Astrocyte (in vitro differentiated cells and primary cell): Measurements from ENCODE around the gene CDON. TPM values are rescaled to one million over a fixed set of nuclear protein-coding genes. Genes with fewer than 3 reads are reported as not detected.
A peak's percentile ranks its signal among the peaks of the same experiment; 100 is the strongest.

ENCODE experiments used
- DNase-seq: peaks from one replicate; pipeline ENCODE4 v3.0.0-alpha.2; 2010; ENCODE audit warnings: low read depth
- FAIRE-seq: peaks from 2 replicates; lab custom pipeline; 2011; peaks lifted over from hg19 to GRCh38; lab: Jason Lieb, UNC
- H2AFZ ChIP-seq: 2 replicates; pipeline ENCODE4 v1.6.0; 2012; ENCODE audit warnings: low read depth, low read length, inconsistent platforms
- H3K27ac ChIP-seq: 2 replicates; pipeline ENCODE4 v1.5.1; 2011; ENCODE audit warnings: low read depth, low read length, inconsistent platforms
- H3K27me3 ChIP-seq: 2 replicates; pipeline ENCODE4 v1.6.0; 2011; ENCODE audit warnings: low read length, inconsistent platforms; ENCODE audit not compliant: insufficient read depth
- H3K36me3 ChIP-seq: 2 replicates; pipeline ENCODE4 v1.5.1; 2011; ENCODE audit warnings: low read length, inconsistent platforms; ENCODE audit not compliant: insufficient read depth
- H3K4me1 ChIP-seq: 2 replicates; pipeline ENCODE4 v1.5.1; 2011; ENCODE audit warnings: low read length, inconsistent platforms; ENCODE audit not compliant: insufficient read depth
- H3K4me2 ChIP-seq: 2 replicates; pipeline ENCODE4 v1.6.0; 2012; ENCODE audit warnings: low read length, inconsistent platforms
- H3K4me3 ChIP-seq: 2 replicates; pipeline ENCODE4 v1.5.1; 2011; ENCODE audit warnings: low read depth, mild to moderate bottlenecking, low read length, inconsistent platforms; ENCODE audit not compliant: insufficient read depth
- H3K79me2 ChIP-seq: 2 replicates; pipeline ENCODE4 v1.6.0; 2012; ENCODE audit warnings: mild to moderate bottlenecking, low read length, inconsistent platforms; ENCODE audit not compliant: insufficient read depth
- H3K9ac ChIP-seq: 2 replicates; pipeline ENCODE4 v1.6.0; 2012; ENCODE audit warnings: mild to moderate bottlenecking, low read length, inconsistent platforms
- H3K9me3 ChIP-seq: 2 replicates; pipeline ENCODE4 v1.5.1; 2012; ENCODE audit warnings: low read depth, mild to moderate bottlenecking, low read length, inconsistent platforms; ENCODE audit not compliant: insufficient read depth
- H4K20me1 ChIP-seq: 2 replicates; pipeline ENCODE4 v1.6.0; 2012; ENCODE audit warnings: low read length, inconsistent platforms; ENCODE audit not compliant: insufficient read depth
- H3K27ac Mint-ChIP-seq: one replicate; pipeline ENCODE4 v1.8.0; 2021; ENCODE audit warnings: mild to moderate bottlenecking, mixed read lengths; ENCODE audit not compliant: unreplicated experiment
- H3K27me3 Mint-ChIP-seq: one replicate; pipeline ENCODE4 v1.8.0; 2021; ENCODE audit warnings: low read depth, mixed read lengths; ENCODE audit not compliant: unreplicated experiment
- H3K36me3 Mint-ChIP-seq: one replicate; pipeline ENCODE4 v1.8.0; 2021; ENCODE audit warnings: low read depth, mixed read lengths; ENCODE audit not compliant: unreplicated experiment
- H3K4me1 Mint-ChIP-seq: one replicate; pipeline ENCODE4 v1.8.0; 2021; ENCODE audit warnings: low read depth, mixed read lengths; ENCODE audit not compliant: unreplicated experiment
- H3K4me3 Mint-ChIP-seq: one replicate; pipeline ENCODE4 v1.8.0; 2021; ENCODE audit warnings: mild to moderate bottlenecking, moderate library complexity, mixed read lengths; ENCODE audit not compliant: unreplicated experiment
- H3K9me3 Mint-ChIP-seq: one replicate; pipeline ENCODE4 v1.8.0; 2021; ENCODE audit warnings: mild to moderate bottlenecking, mixed read lengths; ENCODE audit not compliant: unreplicated experiment
- EZH2 ChIP-seq: IDR thresholded peaks from 2 replicates; pipeline ENCODE4 v1.6.1; 2012; ENCODE audit warnings: mild to moderate bottlenecking, low read length, inconsistent platforms; ENCODE audit not compliant: insufficient read depth
- total RNA-seq: library from RNA; stranded (reverse); gene quantifications from 2 replicates; pipeline ENCODE4 v1.2.1, GENCODE V29; 2021
- TF ChIP-seq, protein P1 (sequence below): IDR thresholded peaks from 2 replicates; pipeline ENCODE4 v1.5.1; 2011; ENCODE audit warnings: low read depth, mild to moderate bottlenecking, inconsistent platforms, low read length, moderate library complexity; ENCODE audit not compliant: insufficient read depth

Gene CDON
- total RNA-seq, 1 donor from 2014 or later = 15.5 TPM

DNA sequence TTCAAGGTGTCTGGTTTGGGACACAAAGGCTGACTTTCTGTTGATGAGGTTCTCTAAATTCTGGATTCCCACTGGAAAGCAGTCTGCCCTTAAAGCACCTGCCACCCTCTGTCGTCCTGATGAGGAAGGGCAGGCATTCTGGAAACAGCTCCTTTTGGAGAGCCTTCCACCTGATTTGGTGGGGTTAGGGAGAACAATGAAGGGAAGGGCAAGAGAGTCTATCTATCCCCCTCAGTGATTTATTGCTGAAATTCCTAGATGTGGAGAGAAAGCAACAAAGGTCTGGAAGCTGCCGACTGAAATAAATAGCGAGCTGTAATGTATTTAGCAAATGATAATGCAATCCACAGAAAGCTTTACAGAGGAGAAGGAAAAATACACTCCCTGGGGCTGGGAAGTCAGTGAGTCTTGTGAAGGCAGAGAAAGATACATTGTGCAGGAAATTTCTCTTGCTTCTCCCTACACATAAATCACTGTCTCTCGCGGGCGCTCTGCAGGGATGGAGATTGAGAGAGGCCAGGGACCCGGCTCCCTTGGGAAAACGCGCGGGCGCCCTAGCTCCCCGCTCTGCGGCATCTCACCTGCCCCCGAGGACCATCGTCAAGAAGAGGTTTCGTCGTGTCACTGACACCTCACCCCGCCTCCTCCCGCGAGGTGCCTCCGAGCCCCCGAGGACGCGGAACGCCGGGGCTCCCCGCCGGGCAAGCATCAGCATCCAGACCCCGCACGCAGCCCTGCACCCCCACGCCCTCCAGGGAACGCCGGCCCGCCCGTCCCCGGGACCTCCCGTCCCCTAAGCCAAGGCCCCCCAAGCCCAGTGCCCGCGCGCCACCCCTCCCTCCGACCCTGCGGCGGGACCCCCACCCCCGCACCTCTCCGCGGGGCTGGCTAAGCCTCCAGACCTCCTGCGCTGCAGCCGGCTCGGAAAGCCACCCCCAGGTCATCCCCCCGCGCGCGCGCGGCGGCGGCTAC is 673 bp downstream of the CDON start:
- Histone ChIP-seq H2AFZ (peak overlapping the region; percentile 68), H3K4me3 (peak overlapping the region; percentile 25), H3K27ac (no peak overlapping the region), H3K79me2 (no peaks in the 10 kb centered on the region), H3K27me3 (peaks cover 49% of the 10 kb centered on the region), H3K9ac (peak overlapping the region; percentile 97), H3K4me2 (peak overlapping the region; percentile 99), H3K9me3 (no peaks in the 10 kb centered on the region), H3K4me1 (no peaks in the 10 kb centered on the region), H4K20me1 (no peaks in the 10 kb centered on the region), H3K36me3 (no peaks in the 10 kb centered on the region)
- DNase-seq = no peak
- H3K27ac Mint-ChIP-seq = peak overlapping the region; percentile 47
- TF ChIP-seq EZH2 = peak; percentile 44
- TF ChIP-seq, protein P1, sequence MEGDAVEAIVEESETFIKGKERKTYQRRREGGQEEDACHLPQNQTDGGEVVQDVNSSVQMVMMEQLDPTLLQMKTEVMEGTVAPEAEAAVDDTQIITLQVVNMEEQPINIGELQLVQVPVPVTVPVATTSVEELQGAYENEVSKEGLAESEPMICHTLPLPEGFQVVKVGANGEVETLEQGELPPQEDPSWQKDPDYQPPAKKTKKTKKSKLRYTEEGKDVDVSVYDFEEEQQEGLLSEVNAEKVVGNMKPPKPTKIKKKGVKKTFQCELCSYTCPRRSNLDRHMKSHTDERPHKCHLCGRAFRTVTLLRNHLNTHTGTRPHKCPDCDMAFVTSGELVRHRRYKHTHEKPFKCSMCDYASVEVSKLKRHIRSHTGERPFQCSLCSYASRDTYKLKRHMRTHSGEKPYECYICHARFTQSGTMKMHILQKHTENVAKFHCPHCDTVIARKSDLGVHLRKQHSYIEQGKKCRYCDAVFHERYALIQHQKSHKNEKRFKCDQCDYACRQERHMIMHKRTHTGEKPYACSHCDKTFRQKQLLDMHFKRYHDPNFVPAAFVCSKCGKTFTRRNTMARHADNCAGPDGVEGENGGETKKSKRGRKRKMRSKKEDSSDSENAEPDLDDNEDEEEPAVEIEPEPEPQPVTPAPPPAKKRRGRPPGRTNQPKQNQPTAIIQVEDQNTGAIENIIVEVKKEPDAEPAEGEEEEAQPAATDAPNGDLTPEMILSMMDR = no peak
- no peaks in the 10 kb centered on the region for H3K27me3 Mint-ChIP-seq
- FAIRE-seq = no peak
- H3K4me1 Mint-ChIP-seq = peaks cover 20% of the 10 kb centered on the region
- H3K36me3 Mint-ChIP-seq = no peaks in the 10 kb centered on the region
- H3K4me3 Mint-ChIP-seq = peak overlapping the region; percentile 91
- no peaks in the 10 kb centered on the region for H3K9me3 Mint-ChIP-seq

DNA sequence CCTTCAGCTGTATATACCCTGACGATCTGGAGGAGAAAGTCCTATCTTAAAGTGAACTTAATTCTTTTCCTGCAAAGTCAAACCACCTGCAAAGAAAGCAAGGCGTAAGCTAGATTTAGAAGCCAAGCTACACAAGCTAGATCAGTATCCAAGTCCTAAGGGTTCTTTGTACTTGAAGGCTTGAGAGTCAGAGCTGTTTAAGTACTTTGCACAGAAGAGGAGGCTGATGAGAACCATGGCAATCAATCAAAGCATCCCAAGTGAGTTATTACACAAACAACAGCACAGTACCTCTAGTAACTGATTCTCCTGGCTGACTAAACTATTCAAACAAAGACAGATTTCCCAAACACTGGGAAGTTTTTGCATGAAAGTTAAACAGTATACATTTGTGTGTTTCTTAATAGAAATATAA is 1.9 kb downstream of the CDON start:
- Histone ChIP-seq H3K27me3 (peaks cover 53% of the 10 kb centered on the region), H3K27ac (no peak overlapping the region), H3K4me2 (no peak overlapping the region), H2AFZ (no peak overlapping the region), H3K9ac (no peak overlapping the region), H4K20me1 (no peaks in the 10 kb centered on the region), H3K36me3 (no peaks in the 10 kb centered on the region), H3K4me3 (no peak overlapping the region), H3K4me1 (no peaks in the 10 kb centered on the region), H3K79me2 (no peaks in the 10 kb centered on the region), H3K9me3 (no peaks in the 10 kb centered on the region)
- Mint-ChIP-seq H3K4me3 (no peak overlapping the region), H3K27ac (no peak overlapping the region), H3K27me3 (no peaks in the 10 kb centered on the region), H3K9me3 (no peaks in the 10 kb centered on the region), H3K36me3 (no peaks in the 10 kb centered on the region), H3K4me1 (peaks cover 20% of the 10 kb centered on the region)
- FAIRE-seq = no peak
- DNase-seq = no peak
- no peak for TF ChIP-seq EZH2
- TF ChIP-seq, protein P1 = no peak
